Bronchial epithelial cell (primary cell): ENCODE measurements around the gene SGO2. TPM values are rescaled to one million over a fixed set of nuclear protein-coding genes. Genes with fewer than 3 reads are reported as not detected.

Experiments
- DNase-seq: peaks from one replicate; pipeline ENCODE4 v3.0.0-alpha.2; 2010; ENCODE audit warnings: low read depth
- FAIRE-seq: peaks from 2 replicates; lab custom pipeline; 2011; peaks lifted over from hg19 to GRCh38; lab: Jason Lieb, UNC
- H3K27me3 ChIP-seq: 2 replicates; pipeline ENCODE4 v1.5.1; 2011; ENCODE audit warnings: low read length; ENCODE audit not compliant: control insufficient read depth, insufficient read depth
- H3K36me3 ChIP-seq: 2 replicates; pipeline ENCODE4 v1.5.1; 2011; ENCODE audit warnings: low read length; ENCODE audit not compliant: control insufficient read depth, insufficient read depth
- H3K4me3 ChIP-seq: 2 replicates; pipeline ENCODE4 v1.5.1; 2011; ENCODE audit warnings: mild to moderate bottlenecking, low read depth, low read length, control low read depth
- total RNA-seq: library from RNA; depleted of rRNA; stranded (reverse); fragments of >200 nt; gene quantifications from 2 replicates; pipeline ENCODE4 v1.2.1, GENCODE V29; 2014
- TF ChIP-seq, protein P1 (sequence below): IDR thresholded peaks from 2 replicates; pipeline ENCODE4 v1.5.1; 2011; ENCODE audit warnings: mild to moderate bottlenecking, moderate library complexity, low read length, control low read depth, inconsistent platforms; ENCODE audit not compliant: insufficient read depth, severe bottlenecking

SGO2 gene
- total RNA-seq, 1 donor from 2014 or later = 0.79 TPM

DNA sequence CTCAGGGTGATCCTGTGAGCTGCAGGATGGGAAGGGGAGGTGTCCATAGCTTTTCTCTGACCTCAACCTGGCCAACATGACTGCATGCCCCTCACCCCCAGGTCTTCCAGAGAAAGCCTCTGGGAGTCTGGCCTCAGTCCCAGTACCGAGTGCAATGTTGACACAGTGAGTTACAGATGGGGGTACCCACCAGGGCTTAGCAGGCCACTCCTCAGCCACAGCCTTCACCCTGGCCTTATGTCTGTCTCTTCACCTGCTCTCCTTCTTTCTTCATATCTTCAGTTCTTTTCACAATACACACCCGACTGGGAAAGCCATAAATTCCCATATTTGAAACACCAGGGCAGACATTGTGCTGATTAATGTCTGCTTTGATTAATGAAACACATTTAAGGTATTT lies 93.3 kb downstream of the SGO2 start:
- Histone ChIP-seq H3K4me3 (no peak overlapping the region), H3K27me3 (no peaks in the 10 kb centered on the region), H3K36me3 (no peaks in the 10 kb centered on the region)
- TF ChIP-seq, protein P1, sequence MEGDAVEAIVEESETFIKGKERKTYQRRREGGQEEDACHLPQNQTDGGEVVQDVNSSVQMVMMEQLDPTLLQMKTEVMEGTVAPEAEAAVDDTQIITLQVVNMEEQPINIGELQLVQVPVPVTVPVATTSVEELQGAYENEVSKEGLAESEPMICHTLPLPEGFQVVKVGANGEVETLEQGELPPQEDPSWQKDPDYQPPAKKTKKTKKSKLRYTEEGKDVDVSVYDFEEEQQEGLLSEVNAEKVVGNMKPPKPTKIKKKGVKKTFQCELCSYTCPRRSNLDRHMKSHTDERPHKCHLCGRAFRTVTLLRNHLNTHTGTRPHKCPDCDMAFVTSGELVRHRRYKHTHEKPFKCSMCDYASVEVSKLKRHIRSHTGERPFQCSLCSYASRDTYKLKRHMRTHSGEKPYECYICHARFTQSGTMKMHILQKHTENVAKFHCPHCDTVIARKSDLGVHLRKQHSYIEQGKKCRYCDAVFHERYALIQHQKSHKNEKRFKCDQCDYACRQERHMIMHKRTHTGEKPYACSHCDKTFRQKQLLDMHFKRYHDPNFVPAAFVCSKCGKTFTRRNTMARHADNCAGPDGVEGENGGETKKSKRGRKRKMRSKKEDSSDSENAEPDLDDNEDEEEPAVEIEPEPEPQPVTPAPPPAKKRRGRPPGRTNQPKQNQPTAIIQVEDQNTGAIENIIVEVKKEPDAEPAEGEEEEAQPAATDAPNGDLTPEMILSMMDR = no peak
- DNase-seq = peak; percentile 64
- no peak for FAIRE-seq

- TF ChIP-seq, protein P1 = no peak
- FAIRE-seq (no peak), DNase-seq (no peak)
- Histone ChIP-seq H3K27me3 (no peaks in the 10 kb centered on the region), H3K4me3 (no peak overlapping the region), H3K36me3 (no peaks in the 10 kb centered on the region)
These were observed 94.8 kb downstream of the SGO2 start for GRCh38 chr2:200620606-200621390.

GRCh38 chr2:200622106-200622505 lies 96.1 kb downstream of the SGO2 start:
- FAIRE-seq (no peak), DNase-seq (no peak)
- Histone ChIP-seq H3K4me3 (no peak overlapping the region), H3K27me3 (no peaks in the 10 kb centered on the region), H3K36me3 (no peaks in the 10 kb centered on the region)
- TF ChIP-seq, protein P1 = no peak

GRCh38 chr2:200624026-200624425 lies 98.0 kb downstream of the SGO2 start:
- Histone ChIP-seq H3K27me3 (no peaks in the 10 kb centered on the region), H3K36me3 (no peaks in the 10 kb centered on the region), H3K4me3 (no peak overlapping the region)
- TF ChIP-seq, protein P1 = no peak
- no peak for DNase-seq
- no peak for FAIRE-seq

- TF ChIP-seq, protein P1 = no peak
- Histone ChIP-seq H3K4me3 (no peak overlapping the region), H3K27me3 (no peaks in the 10 kb centered on the region), H3K36me3 (no peaks in the 10 kb centered on the region)
- DNase-seq = peak; percentile 87
- no peak for FAIRE-seq
These were observed 98.7 kb downstream of the SGO2 start for GRCh38 chr2:200624658-200625057.
